ENCODE results near the gene PCDH18. TPM values are rescaled to one million over a fixed set of nuclear protein-coding genes. Genes with fewer than 3 reads are reported as not detected.

The PCDH18 gene
- total RNA-seq, 1 donor from 2014 or later: 127 TPM

GRCh38 chr4:137471895-137472294 is 60.4 kb downstream of the PCDH18 start:
- Mint-ChIP-seq H3K27me3 (ENCODE audit: low read depth) (no peaks in the 10 kb centered on the region), H3K4me3 (no peak overlapping the region), H3K9me3 (peaks cover 13% of the 10 kb centered on the region), H3K4me1 (peaks cover 53% of the 10 kb centered on the region), H3K36me3 (peaks cover 14% of the 10 kb centered on the region), H3K27ac (no peak overlapping the region)
- DNase-seq (ENCODE audit: low spot score in 2 of 2, unreplicated experiment in 2 of 2): no peak
- TF ChIP-seq, protein P1, sequence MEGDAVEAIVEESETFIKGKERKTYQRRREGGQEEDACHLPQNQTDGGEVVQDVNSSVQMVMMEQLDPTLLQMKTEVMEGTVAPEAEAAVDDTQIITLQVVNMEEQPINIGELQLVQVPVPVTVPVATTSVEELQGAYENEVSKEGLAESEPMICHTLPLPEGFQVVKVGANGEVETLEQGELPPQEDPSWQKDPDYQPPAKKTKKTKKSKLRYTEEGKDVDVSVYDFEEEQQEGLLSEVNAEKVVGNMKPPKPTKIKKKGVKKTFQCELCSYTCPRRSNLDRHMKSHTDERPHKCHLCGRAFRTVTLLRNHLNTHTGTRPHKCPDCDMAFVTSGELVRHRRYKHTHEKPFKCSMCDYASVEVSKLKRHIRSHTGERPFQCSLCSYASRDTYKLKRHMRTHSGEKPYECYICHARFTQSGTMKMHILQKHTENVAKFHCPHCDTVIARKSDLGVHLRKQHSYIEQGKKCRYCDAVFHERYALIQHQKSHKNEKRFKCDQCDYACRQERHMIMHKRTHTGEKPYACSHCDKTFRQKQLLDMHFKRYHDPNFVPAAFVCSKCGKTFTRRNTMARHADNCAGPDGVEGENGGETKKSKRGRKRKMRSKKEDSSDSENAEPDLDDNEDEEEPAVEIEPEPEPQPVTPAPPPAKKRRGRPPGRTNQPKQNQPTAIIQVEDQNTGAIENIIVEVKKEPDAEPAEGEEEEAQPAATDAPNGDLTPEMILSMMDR (IDR thresholded peaks at IDR 0.05; ENCODE audit: unreplicated experiment): no peak

GRCh38 chr4:137471461-137471860 is 60.8 kb downstream of the PCDH18 start:
- H3K27ac Mint-ChIP-seq: no peak overlapping the region
- no peak overlapping the region for H3K4me3 Mint-ChIP-seq
- DNase-seq (ENCODE audit: low spot score in 2 of 2, unreplicated experiment in 2 of 2): no peak
- TF ChIP-seq, protein P1 (IDR thresholded peaks at IDR 0.05; ENCODE audit: unreplicated experiment): no peak
- H3K9me3 Mint-ChIP-seq: peaks cover 16% of the 10 kb centered on the region
- H3K4me1 Mint-ChIP-seq: peaks cover 49% of the 10 kb centered on the region
- peaks cover 14% of the 10 kb centered on the region for H3K36me3 Mint-ChIP-seq
- H3K27me3 Mint-ChIP-seq (ENCODE audit: low read depth): no peaks in the 10 kb centered on the region

- Mint-ChIP-seq H3K27ac (no peak overlapping the region), H3K27me3 (ENCODE audit: low read depth) (no peaks in the 10 kb centered on the region), H3K9me3 (peaks cover 21% of the 10 kb centered on the region), H3K4me1 (peaks cover 42% of the 10 kb centered on the region), H3K36me3 (peaks cover 17% of the 10 kb centered on the region), H3K4me3 (no peak overlapping the region)
- no peak for DNase-seq (ENCODE audit: low spot score in 2 of 2, unreplicated experiment in 2 of 2)
- TF ChIP-seq, protein P1 (IDR thresholded peaks at IDR 0.05; ENCODE audit: unreplicated experiment): no peak
Measured at GRCh38 chr4:137470806-137471205, 61.5 kb downstream of the PCDH18 start.
